HuH-7 (cell line): ENCODE results near the gene ASMT.
A peak's percentile ranks its signal among the peaks of the same experiment; 100 is the strongest.
"Not testable (repeated sequence)": the region's sequence is repeated elsewhere in the genome, so short reads cannot be mapped to it uniquely, and the experiment has no call there.

Source experiments
- DNase-seq: peaks from one replicate; pipeline ENCODE4 v3.0.0; 2011; ENCODE audit warnings: low spot score

The ASMT gene

GRCh38 chrX:1652011-1652811, 37.4 kb downstream of the ASMT start:
- DNase-seq = peak; percentile 10

GRCh38 chrX:1656379-1656778, 41.5 kb downstream of the ASMT start:
- DNase-seq = no peak

DNA sequence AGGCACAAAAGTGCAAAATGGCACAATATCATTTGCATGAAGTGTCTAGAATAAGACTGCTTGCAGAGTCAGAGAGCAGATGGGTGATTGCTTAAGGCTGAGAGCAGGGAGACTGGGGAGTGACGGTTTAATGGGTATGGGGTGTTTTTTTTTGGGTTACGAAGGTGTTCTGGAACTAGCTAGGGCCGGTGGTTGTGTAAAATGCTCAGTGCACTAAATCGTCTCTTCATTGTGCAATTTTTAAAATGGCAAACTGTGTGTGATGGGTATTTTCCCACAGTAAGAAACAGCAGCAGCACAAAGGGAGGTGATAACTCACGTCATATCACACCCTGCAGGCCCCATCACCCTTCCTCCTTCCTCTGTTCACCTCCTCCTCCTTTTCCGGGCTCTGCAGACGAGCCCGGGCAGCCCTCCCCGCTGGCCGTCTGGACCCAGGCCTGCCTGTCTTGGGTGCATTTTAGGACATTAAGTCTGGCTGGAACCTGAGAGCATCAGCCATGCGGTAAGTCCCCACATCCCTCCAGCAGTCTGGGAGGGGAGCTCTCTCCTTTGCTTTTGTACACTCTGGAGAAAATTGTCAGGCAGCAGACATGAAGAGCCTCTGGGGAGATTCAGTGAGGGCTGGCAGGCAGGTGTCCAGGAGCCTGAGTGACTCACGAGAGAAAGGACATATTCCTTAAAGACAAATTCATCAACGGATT, 42.7 kb downstream of the ASMT start:
- no peak for DNase-seq

GRCh38 chrX:1658071-1658491, 43.2 kb downstream of the ASMT start:
- no peak for DNase-seq

DNA sequence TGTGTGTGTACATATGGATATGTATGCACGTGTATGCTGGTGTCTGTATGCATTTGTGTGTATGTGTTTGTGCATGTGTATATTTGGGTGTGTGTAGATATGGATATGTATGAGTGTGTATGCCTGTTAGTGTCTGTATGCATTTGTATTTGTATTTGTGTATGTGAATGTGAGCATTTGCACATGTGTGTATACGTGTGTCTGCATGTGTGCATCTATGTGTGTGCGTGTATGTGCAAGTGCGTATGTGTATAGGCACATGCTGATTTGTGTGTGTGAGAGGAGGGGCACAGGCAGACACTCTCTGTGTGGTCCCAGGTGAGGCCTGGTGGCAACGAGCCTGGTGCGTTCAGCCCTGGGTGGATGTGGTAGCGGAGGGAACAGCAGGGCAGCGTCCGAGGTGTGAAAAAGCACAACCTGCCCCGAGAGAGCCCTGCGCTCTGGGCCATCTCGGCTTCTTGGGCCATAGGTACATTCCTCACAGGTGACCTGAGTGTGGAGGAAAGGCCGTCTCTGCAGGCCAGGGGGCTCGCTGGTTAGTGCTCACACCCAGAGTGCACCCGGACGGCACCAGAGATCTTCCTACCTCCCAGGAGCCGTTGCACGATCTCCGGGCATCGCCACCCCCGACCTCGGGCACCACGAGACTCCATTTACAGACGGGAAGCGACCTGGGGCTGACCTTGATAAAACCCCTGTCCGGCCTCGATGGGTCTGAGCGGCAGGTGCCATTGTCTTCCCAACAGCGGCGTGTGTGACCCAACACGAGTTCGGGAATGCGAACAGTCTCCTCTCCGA, 45.0 kb downstream of the ASMT start:
- DNase-seq = no peak

- DNase-seq = no peak
These were observed 46.4 kb downstream of the ASMT start for GRCh38 chrX:1661048-1661921.

DNA sequence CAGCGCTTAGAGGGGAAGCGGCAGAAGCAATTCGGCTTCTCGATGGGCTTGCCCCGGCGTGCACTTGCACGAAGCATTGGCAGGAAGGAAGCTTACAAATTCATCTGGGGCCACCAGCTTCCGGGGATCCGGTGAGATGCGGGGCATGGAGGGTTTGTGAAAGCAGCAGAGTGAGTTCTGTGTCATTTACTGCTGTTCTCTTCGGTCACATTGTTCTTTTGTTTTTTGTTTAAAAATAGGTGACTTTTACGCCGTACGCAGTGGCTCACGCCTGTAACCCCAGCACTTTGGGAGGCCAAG, 47.0 kb downstream of the ASMT start:
- no peak for DNase-seq

GRCh38 chrX:1667566-1667965, 52.7 kb downstream of the ASMT start:
- DNase-seq = no peak

GRCh38 chrX:1673337-1673736, 58.5 kb downstream of the ASMT start:
- DNase-seq = no peak

DNA sequence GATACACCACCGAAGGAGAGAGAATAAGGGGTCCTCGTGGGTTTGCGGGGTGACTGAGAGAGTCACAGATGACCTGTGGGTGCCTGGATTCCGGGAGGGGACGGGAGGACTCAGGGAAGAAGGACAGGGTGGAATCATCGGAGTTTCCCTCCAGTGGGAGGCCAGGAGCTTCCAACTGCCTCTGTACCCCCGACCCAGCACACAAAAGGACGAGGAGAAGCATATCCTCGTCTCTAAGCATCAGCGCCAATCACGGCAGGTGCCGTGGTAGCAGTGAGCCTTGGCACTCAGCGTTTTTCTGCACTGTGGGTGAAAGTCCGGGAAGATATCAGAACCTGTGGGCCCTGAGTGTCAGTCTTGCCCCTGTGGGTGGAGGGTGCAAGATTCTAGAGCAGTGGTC, 62.0 kb downstream of the ASMT start:
- DNase-seq = no peak

- DNase-seq = no peak
These were observed 64.4 kb downstream of the ASMT start for GRCh38 chrX:1679238-1679637.

GRCh38 chrX:1681439-1681838, 66.6 kb downstream of the ASMT start:
- no peak for DNase-seq

- not testable (repeated sequence) for DNase-seq
These were observed 67.0 kb downstream of the ASMT start for GRCh38 chrX:1681856-1682255.

- DNase-seq = not testable (repeated sequence)
These were observed 67.6 kb downstream of the ASMT start for GRCh38 chrX:1682501-1682900.

DNA sequence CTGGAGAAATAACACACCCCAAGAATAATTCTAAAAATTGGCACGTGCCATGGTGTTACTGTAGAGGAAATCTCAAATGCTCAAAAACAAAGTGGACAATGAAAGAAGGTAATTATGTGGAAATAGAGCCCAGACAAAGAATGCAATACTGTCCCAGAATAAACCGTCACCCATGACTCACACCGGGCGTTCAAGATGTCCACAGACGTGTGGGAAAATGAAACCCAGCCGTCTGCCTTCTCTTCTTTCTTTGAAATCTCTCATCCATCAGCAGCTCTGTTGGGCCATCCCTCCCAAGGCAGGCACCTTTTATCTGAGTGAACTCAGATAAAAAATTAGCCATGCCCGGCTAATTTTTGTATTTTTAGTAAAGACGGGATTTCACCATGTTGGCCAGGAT, 70.0 kb downstream of the ASMT start:
- not testable (repeated sequence) for DNase-seq

DNA sequence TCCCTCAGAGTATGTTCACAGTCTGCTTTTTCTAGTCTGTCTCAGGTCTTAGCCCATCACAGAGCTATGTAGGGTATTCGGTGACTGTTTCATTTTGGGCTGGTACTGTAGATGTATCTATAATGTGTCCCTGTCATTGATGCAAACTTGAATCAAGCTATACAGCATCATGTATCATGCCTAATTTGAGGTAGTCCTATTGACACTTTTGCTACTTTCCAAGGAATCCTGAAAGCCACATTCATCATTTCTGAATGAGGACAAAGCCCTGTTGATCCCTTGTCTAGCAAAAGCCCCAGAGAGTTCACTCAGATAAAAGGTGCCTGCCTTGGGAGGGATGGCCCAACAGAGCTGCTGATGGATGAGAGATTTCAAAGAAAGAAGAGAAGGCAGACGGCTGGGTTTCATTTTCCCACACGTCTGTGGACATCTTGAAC, 70.6 kb downstream of the ASMT start:
- DNase-seq = not testable (repeated sequence)

DNA sequence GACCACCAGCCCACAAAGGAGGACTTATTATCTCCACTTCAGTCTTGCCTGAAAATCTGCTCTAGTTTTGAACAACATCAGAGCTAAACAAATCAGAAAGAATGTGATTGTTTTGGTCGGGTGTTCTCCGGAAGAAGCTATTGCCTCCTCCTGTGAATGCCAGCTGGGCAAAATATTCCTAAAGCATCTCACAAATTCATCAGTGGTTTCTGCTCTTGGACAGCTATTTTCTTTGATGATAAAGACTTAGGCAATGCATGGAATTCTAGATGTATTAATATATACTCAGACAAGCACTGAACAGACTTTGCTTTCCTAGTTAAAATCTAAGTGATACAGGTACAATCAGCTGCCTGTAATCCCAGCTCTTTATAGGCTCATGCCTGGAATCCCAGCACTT, 71.8 kb downstream of the ASMT start:
- no peak for DNase-seq
